HG03439 (cell line): ENCODE measurements around the gene GPATCH8.
"Not testable (repeated sequence)": the region's sequence is repeated elsewhere in the genome, so short reads cannot be mapped to it uniquely, and the experiment has no call there.

ENCODE experiments used
- ATAC-seq: cut with Tn5 transposase; IDR thresholded peaks from one replicate; pipeline ENCODE4 v1.9.1; 2021; ENCODE audit warnings: mild to moderate bottlenecking, moderate library complexity; ENCODE audit not compliant: unreplicated experiment

GPATCH8 gene

GRCh38 chr17:44378171-44378705 lies 125.0 kb downstream of the GPATCH8 start:
- ATAC-seq, result no peak

DNA sequence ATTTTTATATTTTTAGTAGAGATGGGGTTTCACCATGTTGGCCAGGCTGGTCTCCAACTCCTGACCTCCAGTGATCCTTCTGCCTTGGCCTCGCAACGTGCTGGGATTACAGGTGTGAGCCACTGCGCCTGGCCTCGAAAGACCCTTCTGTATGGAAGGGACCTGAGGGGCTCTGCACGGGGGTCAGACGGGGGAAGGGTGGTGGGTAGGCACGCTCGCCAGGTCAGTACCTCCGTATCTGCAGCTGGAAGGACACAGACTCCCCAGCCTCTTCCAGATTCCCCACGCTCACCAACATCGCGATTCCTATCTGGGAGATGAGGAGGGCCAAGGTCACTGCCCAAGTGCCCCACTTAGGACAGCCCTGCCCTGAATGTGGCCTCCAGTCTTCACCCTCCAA lies 126.4 kb downstream of the GPATCH8 start:
- ATAC-seq, result no peak

DNA sequence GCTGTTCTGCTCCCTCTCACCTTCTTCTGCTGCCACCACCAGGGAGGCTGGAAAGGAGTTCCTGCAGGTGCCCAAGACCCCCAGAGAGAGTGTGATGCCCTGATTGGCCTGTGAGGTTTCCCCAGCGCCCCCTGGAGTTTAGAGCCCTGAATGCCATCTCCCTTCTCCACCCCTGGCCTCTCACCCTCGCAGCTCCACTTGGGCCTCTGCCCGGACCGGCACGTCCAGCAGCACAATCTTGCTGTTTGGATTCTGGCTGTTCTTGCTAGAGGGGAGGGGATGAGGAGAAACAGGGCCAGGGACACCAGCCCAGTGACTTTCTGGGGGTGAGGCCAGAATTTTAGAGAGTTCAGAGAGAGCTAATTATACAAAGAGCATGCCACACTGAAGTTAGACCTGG lies 127.1 kb downstream of the GPATCH8 start:
- no peak for ATAC-seq

DNA sequence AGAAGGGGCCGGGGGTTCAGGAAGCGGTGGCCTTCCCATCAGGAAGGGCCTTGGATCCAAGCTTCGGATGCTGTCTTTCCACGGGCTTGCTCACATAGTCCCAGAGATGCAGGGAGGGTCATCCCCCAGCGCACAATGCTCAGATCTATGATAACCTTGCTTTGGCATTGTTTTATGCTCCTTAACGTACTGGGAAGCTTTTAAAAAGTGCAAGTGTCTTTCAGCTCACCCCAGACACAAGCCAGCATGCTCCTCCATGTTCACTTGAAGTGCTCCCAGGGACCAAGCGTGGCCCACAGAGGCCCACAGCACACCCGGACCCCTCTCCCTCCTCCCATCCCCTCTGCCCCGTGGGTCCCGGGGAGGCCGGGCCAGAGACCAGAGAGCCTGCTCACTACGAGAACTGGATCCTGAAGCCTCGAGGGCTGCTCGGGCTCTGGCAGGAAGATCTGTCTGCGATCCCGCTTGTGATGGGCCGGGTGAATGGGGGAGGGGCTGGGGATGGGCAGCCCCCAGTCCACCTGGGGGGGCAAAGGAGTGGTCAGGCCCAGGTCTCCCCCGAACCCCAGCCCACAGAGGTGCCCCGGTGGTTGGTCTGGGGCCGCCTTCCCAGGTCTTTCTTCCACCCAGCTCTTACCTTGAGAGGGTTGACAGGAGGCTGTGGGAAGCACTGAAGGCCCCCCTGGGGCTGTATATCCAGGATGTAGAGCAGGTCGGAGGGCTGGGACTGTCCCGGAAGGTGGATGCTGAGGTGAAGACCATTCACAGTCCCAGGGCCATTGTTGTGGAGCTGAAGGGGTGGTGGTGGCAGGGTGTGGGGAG lies 127.8 kb downstream of the GPATCH8 start:
- ATAC-seq, result no peak

GRCh38 chr17:44374306-44375195 lies 128.7 kb downstream of the GPATCH8 start:
- ATAC-seq, result no peak

GRCh38 chr17:44372036-44372435 lies 131.2 kb downstream of the GPATCH8 start:
- ATAC-seq, result no peak

DNA sequence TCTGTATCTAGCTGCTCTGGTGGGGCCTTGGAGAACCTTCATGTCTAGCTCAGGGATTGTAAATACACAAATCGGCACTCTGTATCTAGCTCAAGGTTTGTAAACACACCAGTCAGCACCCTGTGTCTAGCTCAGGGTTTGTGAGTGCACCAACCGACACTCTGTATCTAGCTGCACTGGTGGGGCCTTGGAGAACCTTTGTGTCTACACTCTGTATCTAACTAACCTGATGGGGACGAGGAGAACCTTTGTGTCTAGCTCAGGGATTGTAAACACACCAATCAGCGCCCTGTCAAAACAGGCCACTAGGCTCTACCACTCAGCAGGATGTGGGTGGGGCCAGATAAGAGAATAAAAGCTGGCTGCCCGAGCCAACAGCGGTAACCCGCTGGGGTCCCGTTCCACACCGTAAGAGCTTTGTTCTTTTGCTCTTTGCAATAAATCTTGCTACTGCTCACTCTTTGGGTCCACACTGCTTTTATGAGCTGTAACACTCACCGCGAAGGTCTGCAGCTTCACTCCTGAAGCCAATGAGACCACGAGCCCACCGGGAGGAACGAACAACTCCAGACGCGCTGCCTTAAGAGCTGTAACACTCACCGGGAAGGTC lies 133.7 kb downstream of the GPATCH8 start:
- not testable (repeated sequence) for ATAC-seq

DNA sequence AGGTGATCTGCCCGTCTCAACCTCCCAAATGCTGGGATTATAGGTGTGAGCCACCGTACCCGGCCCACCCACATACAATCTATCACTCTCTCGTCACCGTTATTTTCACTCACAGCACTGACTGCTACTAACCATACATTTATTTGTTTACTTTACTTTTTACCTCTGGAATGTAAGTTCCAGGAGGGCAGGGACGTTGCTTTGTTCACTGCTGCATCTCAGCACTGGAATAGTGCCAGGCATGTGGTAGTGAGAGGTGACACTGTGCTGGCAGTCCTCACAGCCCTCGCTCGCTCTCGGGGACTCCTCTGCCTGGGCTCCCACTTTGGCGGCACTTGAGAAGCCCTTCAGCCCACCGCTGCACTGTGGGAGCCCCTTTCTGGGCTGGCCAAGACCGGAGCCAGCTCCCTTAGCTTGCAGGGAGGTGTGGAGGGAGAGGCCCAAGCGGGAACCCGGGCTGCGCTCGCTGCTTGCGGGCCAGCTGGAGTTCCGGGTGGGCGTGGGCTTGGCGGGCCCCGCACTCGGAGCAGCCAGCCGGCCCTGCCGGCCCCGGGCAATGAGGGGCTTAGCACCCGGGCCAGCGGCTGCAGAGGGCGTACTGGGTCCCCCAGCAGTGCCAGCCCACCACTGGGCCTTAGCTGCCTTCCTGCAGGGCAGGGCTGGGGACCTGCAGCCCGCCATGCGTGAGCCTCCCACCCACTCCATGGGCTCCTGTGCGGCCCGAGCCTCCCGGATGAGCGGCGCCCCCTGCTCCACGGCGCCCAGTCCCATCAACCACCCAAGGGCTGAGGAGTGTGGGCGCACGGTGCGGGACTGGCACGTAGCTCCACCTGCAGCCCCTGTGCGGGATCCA lies 134.6 kb downstream of the GPATCH8 start:
- not testable (repeated sequence) for ATAC-seq

GRCh38 chr17:44367231-44367979 lies 135.8 kb downstream of the GPATCH8 start:
- ATAC-seq, result no peak

DNA sequence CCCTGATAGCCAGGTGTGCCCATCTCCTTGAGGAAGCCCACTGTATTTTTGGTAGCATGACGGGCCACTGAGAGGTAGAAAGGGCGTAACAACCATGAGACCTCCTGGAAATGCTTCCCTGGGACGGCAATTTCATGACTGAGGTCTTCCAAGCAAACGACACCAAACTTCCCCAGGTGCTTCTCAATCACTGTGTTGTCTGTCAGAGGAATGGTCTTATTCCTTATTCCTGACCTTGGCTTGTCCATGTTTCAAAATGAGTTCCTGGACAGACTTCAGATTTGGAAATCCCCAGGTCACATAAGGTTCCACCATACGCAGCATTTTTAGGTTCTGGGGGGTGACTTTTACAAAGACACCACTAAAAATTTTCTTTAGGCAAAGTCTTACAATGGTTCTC lies 138.2 kb downstream of the GPATCH8 start:
- not testable (repeated sequence) for ATAC-seq

GRCh38 chr17:44363613-44364159 lies 139.5 kb downstream of the GPATCH8 start, which contains the start of gene FAM171A2:
FAM171A2 (minus strand) TSS chr17:44363853; CDS start chr17:44363714, 139 bp downstream.
- ATAC-seq, result peak; percentile 57

DNA sequence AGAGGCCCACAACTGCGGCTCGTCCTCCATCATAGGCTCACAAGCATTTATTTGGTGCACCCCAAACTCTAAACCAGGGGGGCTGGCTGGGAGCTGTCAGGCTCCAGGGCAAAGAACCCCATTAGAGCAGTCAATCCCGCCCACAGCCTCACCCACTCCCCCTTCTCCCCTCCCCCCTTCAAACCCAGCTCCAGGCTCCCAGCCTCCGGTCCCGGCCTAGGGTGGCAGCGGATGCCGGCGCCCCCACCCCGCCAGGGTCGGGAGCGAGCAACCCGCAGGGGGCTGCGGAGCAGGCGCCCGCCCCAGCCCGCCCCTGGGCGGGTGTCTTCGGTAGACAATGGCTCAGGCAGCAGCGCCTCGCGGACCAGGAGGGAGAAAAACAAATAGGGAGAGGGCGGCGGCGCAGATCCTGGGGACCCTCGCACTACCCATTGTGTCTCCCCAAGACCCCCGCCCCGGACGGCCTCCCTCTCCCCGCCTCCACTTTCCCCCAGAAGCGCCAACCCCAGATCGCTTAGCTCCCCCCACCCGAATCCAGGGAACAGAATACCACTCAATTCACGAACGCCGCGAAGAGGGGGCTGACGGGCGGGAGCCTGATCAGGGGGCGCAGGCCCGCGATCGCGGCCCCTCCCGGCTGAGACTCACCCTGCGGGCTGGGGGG lies 140.1 kb downstream of the GPATCH8 start:
- ATAC-seq, result no peak

DNA sequence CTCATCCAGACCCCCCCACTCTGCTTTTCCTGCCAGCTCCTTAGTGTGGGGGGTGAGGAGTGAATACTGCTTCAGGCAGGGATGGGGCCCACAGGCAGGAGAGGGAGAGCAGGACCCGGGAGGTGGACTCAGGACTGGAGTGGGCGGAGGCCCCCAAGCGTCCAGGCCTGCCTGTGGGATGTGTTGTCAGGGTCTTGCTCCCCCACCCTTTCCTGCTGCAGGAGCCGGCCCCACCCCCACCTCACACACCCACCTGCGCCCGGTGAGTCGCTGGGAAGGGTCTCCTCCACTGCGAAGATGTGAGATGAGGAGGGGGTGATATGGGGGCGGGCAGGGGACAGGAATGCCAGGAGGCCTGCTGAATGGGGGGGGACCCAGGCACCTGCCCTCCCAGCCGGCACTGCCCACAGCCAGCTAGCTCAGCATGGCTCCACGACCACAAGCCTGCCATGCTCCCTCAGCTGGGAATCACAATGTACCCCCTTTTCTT lies 140.7 kb downstream of the GPATCH8 start:
- no peak for ATAC-seq

- ATAC-seq, result no peak
Observed at GRCh38 chr17:44361292-44362260, 141.6 kb downstream of the GPATCH8 start.

- ATAC-seq, result no peak
Observed at GRCh38 chr17:44360826-44361225, 142.4 kb downstream of the GPATCH8 start.

DNA sequence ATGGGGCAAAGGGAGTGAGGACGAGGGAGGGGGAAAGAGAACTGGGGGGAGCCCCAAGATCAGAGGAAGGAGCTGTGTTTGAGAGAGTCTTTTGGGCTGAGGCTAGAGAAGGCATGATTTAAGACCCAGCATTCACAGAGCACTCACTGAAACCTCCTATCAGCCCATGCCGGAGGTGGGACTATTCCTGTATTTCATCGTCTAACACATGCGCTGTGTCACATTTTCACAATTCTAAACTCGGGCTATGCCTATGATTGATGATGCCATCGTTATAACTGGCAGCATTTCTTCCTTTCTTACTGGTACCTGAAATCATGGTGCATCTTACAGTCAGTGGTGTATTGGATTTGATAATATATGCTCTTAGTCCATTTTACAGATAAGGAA lies 143.1 kb downstream of the GPATCH8 start:
- ATAC-seq, result no peak

- ATAC-seq, result no peak
Observed at GRCh38 chr17:44359458-44360143, 143.6 kb downstream of the GPATCH8 start.
